ENCODE measurements around the gene HNRNPUL1.

HNRNPUL1 gene

GRCh38 chr19:41325947-41326706 lies 62.0 kb downstream of the HNRNPUL1 start:
- 35 to 40% methylated on average over 30 of the region's 30 CpGs for WGBS, 2 experiments
- Histone ChIP-seq H3K4me1 (ENCODE audit: control insufficient read depth, insufficient read depth, low read length) (peaks cover 34% of the 10 kb centered on the region), H3K36me3 (ENCODE audit: control insufficient read depth, insufficient read depth, low read length) (no peaks in the 10 kb centered on the region), H3K9me3 (ENCODE audit: control insufficient read depth, low read length) (no peaks in the 10 kb centered on the region), H3K4me3 (ENCODE audit: insufficient read depth, low read depth, low read length) (peak overlapping the region; percentile 24), H3K27ac (ENCODE audit: insufficient read depth, low read depth, low read length, poor library complexity, severe bottlenecking) (no peak overlapping the region), H3K27me3 (ENCODE audit: control insufficient read depth, insufficient read depth, low read length, poor library complexity, severe bottlenecking) (peaks cover 7% of the 10 kb centered on the region)

DNA sequence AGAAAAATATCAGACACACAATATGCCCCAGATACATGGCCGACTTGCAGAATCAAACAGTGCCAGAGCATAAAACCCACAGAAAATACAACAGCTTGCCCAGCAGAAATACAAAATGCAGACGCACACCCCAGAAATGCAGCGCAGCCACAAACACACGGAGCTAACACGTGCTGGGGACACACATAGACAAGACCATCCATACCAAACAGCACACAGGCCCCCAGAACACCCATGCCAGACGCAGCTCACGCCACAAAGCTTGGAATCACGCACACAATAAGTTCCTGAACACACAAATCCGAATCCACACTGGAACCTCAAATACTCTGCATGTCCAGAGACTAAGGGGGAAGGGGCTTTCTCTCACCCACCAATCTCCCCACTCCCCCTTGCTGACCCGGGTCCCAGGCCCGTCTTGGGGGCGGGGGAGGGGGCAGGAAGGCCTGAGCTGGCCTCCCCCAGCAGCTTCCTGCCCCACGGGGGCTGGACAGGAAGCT lies 63.0 kb downstream of the HNRNPUL1 start:
- 66% methylated on average over 13 of the region's 13 CpGs for WGBS, 2 experiments
- no peak overlapping the region for H3K4me3 ChIP-seq (ENCODE audit: insufficient read depth, low read depth, low read length)
- no peak overlapping the region for H3K27ac ChIP-seq (ENCODE audit: insufficient read depth, low read depth, low read length, poor library complexity, severe bottlenecking)
- H3K9me3 ChIP-seq (ENCODE audit: control insufficient read depth, low read length) = no peaks in the 10 kb centered on the region
- no peaks in the 10 kb centered on the region for H3K36me3 ChIP-seq (ENCODE audit: control insufficient read depth, insufficient read depth, low read length)
- H3K4me1 ChIP-seq (ENCODE audit: control insufficient read depth, insufficient read depth, low read length) = peaks cover 34% of the 10 kb centered on the region
- peaks cover 7% of the 10 kb centered on the region for H3K27me3 ChIP-seq (ENCODE audit: control insufficient read depth, insufficient read depth, low read length, poor library complexity, severe bottlenecking)

DNA sequence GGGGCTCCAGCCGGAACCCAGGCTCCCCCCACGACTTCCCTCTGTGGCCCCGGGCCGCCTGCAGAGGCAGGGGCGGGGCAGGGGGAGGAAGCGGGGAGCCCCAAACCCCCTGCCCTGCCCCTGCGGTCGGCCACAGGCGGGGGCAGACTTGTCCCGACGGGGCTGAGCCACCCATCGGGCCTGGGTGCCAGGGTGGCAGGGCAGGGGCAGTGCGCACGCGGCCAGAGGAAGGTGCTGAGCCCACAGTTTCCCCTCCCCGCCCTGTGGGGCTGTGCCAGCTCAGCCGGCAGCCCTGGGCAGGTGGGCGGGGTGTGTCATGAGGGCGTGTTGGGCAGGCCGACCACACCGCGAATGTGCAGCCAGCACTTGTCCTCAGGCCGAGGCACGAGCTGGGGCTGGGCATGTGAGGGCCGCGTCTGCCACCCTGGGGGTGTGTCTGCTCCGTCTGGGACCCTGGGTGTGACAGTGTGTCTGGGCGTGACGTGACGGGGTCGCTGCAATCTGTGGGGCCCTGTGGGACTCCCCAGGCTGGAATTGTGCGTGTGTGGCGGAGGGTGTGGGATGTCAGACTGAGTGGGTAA lies 63.5 kb downstream of the HNRNPUL1 start:
- Histone ChIP-seq H3K4me1 (ENCODE audit: control insufficient read depth, insufficient read depth, low read length) (peaks cover 34% of the 10 kb centered on the region), H3K27ac (ENCODE audit: insufficient read depth, low read depth, low read length, poor library complexity, severe bottlenecking) (no peak overlapping the region), H3K4me3 (ENCODE audit: insufficient read depth, low read depth, low read length) (no peak overlapping the region), H3K27me3 (ENCODE audit: control insufficient read depth, insufficient read depth, low read length, poor library complexity, severe bottlenecking) (peaks cover 7% of the 10 kb centered on the region), H3K9me3 (ENCODE audit: control insufficient read depth, low read length) (no peaks in the 10 kb centered on the region), H3K36me3 (ENCODE audit: control insufficient read depth, insufficient read depth, low read length) (no peaks in the 10 kb centered on the region)
- 63% methylated on average over 33 of the region's 33 CpGs for WGBS, 2 experiments

- WGBS, 2 experiments = 93 to 94% methylated on average over 22 of the region's 22 CpGs
- Histone ChIP-seq H3K4me1 (ENCODE audit: control insufficient read depth, insufficient read depth, low read length) (peaks cover 29% of the 10 kb centered on the region), H3K36me3 (ENCODE audit: control insufficient read depth, insufficient read depth, low read length) (no peaks in the 10 kb centered on the region), H3K27me3 (ENCODE audit: control insufficient read depth, insufficient read depth, low read length, poor library complexity, severe bottlenecking) (peaks cover 7% of the 10 kb centered on the region), H3K9me3 (ENCODE audit: control insufficient read depth, low read length) (no peaks in the 10 kb centered on the region), H3K4me3 (ENCODE audit: insufficient read depth, low read depth, low read length) (no peak overlapping the region), H3K27ac (ENCODE audit: insufficient read depth, low read depth, low read length, poor library complexity, severe bottlenecking) (no peak overlapping the region)
Measured at GRCh38 chr19:41328157-41328841, 64.1 kb downstream of the HNRNPUL1 start.

DNA sequence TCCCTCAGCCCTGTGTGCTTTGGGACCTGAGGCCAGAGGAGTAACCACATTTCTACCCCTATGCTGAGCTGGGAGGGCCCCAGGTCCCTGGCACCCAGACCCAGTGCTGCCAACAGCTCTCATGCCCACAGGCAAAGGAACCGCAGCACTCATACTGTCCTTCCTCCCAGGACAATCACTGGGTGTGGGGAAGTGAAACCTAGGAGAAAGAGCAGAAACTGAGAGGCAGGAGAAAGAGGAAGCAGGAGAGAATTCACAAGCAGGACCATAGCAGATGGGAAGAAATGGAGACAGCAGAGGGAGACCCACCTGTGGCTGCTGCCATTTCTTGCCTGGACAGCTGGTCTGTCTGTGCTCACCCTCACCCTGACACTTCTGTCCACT lies 64.7 kb downstream of the HNRNPUL1 start:
- Histone ChIP-seq H3K9me3 (ENCODE audit: control insufficient read depth, low read length) (no peaks in the 10 kb centered on the region), H3K4me3 (ENCODE audit: insufficient read depth, low read depth, low read length) (no peak overlapping the region), H3K27me3 (ENCODE audit: control insufficient read depth, insufficient read depth, low read length, poor library complexity, severe bottlenecking) (peaks cover 7% of the 10 kb centered on the region), H3K4me1 (ENCODE audit: control insufficient read depth, insufficient read depth, low read length) (peaks cover 24% of the 10 kb centered on the region), H3K27ac (ENCODE audit: insufficient read depth, low read depth, low read length, poor library complexity, severe bottlenecking) (no peak overlapping the region), H3K36me3 (ENCODE audit: control insufficient read depth, insufficient read depth, low read length) (no peaks in the 10 kb centered on the region)
- WGBS, 2 experiments = 92 to 100% methylated on average over 1 of the region's 1 CpG

DNA sequence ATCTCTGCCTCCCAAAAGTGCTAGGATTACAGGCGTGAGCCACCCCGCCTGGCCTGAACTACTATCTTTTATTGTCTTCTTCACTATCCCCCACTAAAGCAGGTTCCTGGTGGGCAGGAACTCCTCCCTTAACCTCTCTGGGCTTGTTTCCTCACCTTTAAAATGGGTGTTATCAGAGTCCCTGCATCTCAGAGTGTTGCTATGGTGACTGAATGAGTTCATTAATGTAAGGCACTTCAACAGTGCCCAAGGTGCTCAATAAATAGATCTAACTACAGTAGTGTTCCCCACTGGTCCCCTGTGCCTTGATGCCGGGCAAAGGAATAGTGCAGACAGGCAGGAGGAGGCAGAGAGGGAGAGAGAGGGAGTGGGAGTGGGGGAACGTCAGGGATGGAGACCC lies 66.3 kb downstream of the HNRNPUL1 start:
- peaks cover 13% of the 10 kb centered on the region for H3K4me1 ChIP-seq (ENCODE audit: control insufficient read depth, insufficient read depth, low read length)
- 88 to 90% methylated on average over 4 of the region's 4 CpGs for WGBS, 2 experiments
- H3K27me3 ChIP-seq (ENCODE audit: control insufficient read depth, insufficient read depth, low read length, poor library complexity, severe bottlenecking) = peaks cover 6% of the 10 kb centered on the region
- H3K27ac ChIP-seq (ENCODE audit: insufficient read depth, low read depth, low read length, poor library complexity, severe bottlenecking) = no peak overlapping the region
- no peaks in the 10 kb centered on the region for H3K36me3 ChIP-seq (ENCODE audit: control insufficient read depth, insufficient read depth, low read length)
- no peaks in the 10 kb centered on the region for H3K9me3 ChIP-seq (ENCODE audit: control insufficient read depth, low read length)
- H3K4me3 ChIP-seq (ENCODE audit: insufficient read depth, low read depth, low read length) = no peak overlapping the region

- no peaks in the 10 kb centered on the region for H3K27me3 ChIP-seq (ENCODE audit: control insufficient read depth, insufficient read depth, low read length, poor library complexity, severe bottlenecking)
- no peaks in the 10 kb centered on the region for H3K9me3 ChIP-seq (ENCODE audit: control insufficient read depth, low read length)
- H3K27ac ChIP-seq (ENCODE audit: insufficient read depth, low read depth, low read length, poor library complexity, severe bottlenecking) = no peak overlapping the region
- no peak overlapping the region for H3K4me3 ChIP-seq (ENCODE audit: insufficient read depth, low read depth, low read length)
- H3K36me3 ChIP-seq (ENCODE audit: control insufficient read depth, insufficient read depth, low read length) = no peaks in the 10 kb centered on the region
- peaks cover 7% of the 10 kb centered on the region for H3K4me1 ChIP-seq (ENCODE audit: control insufficient read depth, insufficient read depth, low read length)
- 84 to 89% methylated on average over 47 of the region's 47 CpGs for WGBS, 2 experiments
Measured at GRCh38 chr19:41330946-41331678, 66.9 kb downstream of the HNRNPUL1 start.

- Histone ChIP-seq H3K4me1 (ENCODE audit: control insufficient read depth, insufficient read depth, low read length) (peaks cover 5% of the 10 kb centered on the region), H3K9me3 (ENCODE audit: control insufficient read depth, low read length) (no peaks in the 10 kb centered on the region), H3K27ac (ENCODE audit: insufficient read depth, low read depth, low read length, poor library complexity, severe bottlenecking) (no peak overlapping the region), H3K4me3 (ENCODE audit: insufficient read depth, low read depth, low read length) (no peak overlapping the region), H3K36me3 (ENCODE audit: control insufficient read depth, insufficient read depth, low read length) (no peaks in the 10 kb centered on the region), H3K27me3 (ENCODE audit: control insufficient read depth, insufficient read depth, low read length, poor library complexity, severe bottlenecking) (no peaks in the 10 kb centered on the region)
- WGBS, 2 experiments = 92 to 93% methylated on average over 16 of the region's 16 CpGs
Measured at GRCh38 chr19:41332000-41332399, 67.8 kb downstream of the HNRNPUL1 start.

- Histone ChIP-seq H3K4me1 (ENCODE audit: control insufficient read depth, insufficient read depth, low read length) (peaks cover under 1% of the 10 kb centered on the region), H3K27ac (ENCODE audit: insufficient read depth, low read depth, low read length, poor library complexity, severe bottlenecking) (no peak overlapping the region), H3K4me3 (ENCODE audit: insufficient read depth, low read depth, low read length) (no peak overlapping the region), H3K27me3 (ENCODE audit: control insufficient read depth, insufficient read depth, low read length, poor library complexity, severe bottlenecking) (no peaks in the 10 kb centered on the region), H3K9me3 (ENCODE audit: control insufficient read depth, low read length) (no peaks in the 10 kb centered on the region), H3K36me3 (ENCODE audit: control insufficient read depth, insufficient read depth, low read length) (no peaks in the 10 kb centered on the region)
- 87 to 90% methylated on average over 5 of the region's 5 CpGs for WGBS, 2 experiments
Measured at GRCh38 chr19:41332468-41332867, 68.3 kb downstream of the HNRNPUL1 start.

DNA sequence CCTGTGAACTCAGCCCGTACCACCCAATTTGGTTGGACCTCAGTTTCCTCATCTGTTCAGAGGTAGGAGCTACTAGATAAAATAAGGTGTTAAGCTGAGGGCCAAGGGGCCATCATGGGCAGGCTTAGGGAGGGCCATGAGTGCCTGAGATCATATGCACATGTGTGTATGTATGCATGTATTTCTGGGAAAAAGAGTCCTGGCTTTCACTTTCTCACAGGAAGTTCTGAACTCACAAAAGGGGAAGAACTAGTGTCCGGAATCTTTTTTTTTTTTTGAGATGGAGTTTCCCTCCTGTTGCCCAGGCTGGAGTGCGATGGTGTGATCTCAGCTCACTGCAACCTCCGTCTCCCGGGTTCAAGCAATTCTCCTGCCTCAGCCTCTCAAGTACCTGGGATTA lies 70.6 kb downstream of the HNRNPUL1 start:
- Histone ChIP-seq H3K4me1 (ENCODE audit: control insufficient read depth, insufficient read depth, low read length) (no peaks in the 10 kb centered on the region), H3K27ac (ENCODE audit: insufficient read depth, low read depth, low read length, poor library complexity, severe bottlenecking) (no peak overlapping the region), H3K27me3 (ENCODE audit: control insufficient read depth, insufficient read depth, low read length, poor library complexity, severe bottlenecking) (no peaks in the 10 kb centered on the region), H3K9me3 (ENCODE audit: control insufficient read depth, low read length) (no peaks in the 10 kb centered on the region), H3K4me3 (ENCODE audit: insufficient read depth, low read depth, low read length) (no peak overlapping the region), H3K36me3 (ENCODE audit: control insufficient read depth, insufficient read depth, low read length) (no peaks in the 10 kb centered on the region)
- WGBS, 2 experiments = 94 to 96% methylated on average over 5 of the region's 5 CpGs

Data from ectodermal cell (in vitro differentiated cells).